NCI-H1436 (cell line): ENCODE measurements around the gene CIBAR2.

ENCODE experiments used
- DNase-seq: peaks from one replicate; lab custom pipeline; 2025; lab: John Stamatoyannopoulos, UW

The CIBAR2 gene

GRCh38 chr16:85112364-85112763 is at the start of gene CIBAR2:
TSS of gene CIBAR2 (minus strand) at chr16:85112472. CDS start at chr16:85112352, 120 bp downstream.
- peak; percentile 47 for DNase-seq

GRCh38 chr16:85159179-85159980 is 47.1 kb upstream of the CIBAR2 start:
- DNase-seq = no peak

- DNase-seq = no peak
Measured at GRCh38 chr16:85158743-85159178, 46.5 kb upstream of the CIBAR2 start.

DNA sequence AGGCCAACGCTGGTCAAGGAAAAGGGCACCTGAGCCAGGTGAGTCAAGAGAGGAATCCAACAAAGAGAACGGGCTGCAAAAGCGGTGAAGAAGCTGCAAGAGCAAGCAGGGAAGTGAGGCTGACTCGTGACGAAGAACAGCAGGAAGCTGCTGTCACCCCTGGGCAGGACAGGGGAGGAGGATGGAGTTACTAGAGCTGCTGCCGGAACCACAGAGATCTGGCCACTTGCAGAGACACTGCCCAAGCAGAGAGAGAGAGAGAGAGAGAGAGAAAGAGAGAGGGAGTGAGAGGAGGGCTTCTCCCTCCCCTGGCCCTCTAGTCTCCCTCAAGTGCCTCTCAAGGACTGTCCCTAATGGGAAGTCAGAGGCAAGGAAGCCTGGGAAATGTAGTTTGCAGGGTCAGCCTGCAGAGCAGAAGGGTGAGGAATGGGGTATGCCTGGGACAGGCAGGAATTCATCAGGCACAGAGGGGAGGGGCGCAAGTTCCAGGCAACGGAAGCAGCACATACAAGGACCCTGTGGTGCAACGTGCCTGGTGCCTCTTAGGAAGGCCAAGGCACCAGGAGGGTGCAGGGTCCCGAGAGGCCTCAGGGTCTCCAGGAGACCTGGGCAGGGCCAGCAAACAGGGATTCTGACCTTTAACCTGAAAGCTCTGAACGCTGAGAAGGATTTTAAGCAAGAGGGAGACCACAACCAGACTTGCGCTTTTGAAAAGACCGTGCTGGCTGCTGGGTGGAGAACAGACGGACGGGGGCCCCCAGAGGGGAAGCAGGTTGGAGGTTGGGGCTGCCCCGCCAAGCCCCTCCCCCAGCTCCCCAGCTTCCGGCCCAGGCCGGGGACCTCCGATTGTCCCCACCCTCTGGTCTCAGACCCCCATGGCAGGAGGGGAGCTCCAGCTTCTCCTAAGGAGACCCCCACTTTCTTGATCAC is 45.8 kb upstream of the CIBAR2 start:
- no peak for DNase-seq

GRCh38 chr16:85157372-85157771 is 45.1 kb upstream of the CIBAR2 start:
- DNase-seq = no peak

DNA sequence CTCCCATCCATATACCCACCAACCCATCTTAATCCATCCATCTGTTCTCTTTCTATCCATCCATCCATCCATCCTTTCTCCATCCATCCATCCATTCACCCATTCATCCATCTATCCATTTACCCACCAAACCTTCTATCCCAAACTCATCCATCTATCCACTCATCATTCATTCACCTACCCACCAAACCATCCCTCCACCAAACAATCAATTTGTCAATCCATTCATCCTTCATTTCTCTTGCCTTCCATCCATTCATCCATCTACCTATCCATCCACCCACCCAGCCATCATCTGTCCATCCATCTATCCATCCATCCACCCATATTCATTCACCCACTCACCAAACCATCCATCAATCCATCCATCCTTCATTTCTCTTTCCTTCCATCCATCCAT is 44.6 kb upstream of the CIBAR2 start:
- DNase-seq = no peak

- no peak for DNase-seq
Measured at GRCh38 chr16:85156440-85156839, 44.2 kb upstream of the CIBAR2 start.

- DNase-seq = no peak
Measured at GRCh38 chr16:85153656-85154091, 41.4 kb upstream of the CIBAR2 start.

GRCh38 chr16:85153046-85153445 is 40.8 kb upstream of the CIBAR2 start:
- no peak for DNase-seq

DNA sequence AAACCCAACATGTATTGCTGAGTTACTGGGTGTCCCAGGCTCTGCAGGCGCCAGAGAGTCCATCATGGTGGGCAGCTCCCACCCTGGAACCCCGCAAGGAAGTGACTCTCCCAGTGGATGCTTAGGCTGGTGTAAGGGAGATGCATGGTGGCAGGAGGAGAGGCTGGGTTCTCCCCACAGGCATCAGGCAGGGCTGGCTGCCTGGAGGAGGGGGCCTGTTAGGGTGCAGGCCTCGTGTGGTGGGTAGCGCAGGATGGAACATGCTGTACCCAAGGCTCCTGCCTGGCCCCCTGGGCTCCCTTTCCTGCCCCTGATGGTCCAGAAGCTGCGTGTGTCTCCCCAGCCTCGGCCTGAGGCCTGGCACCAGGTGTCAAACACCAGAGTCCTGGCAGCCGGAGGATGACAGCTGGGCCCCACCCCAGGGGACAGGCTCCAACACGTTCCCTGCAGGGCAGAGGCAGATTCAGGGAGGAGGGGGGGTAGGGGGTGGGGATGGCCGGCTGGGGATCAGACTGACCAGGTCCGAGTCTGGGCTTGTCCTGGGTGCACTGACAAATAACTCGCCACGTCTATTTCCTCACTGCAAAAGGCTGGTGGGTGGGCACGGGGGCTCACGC is 40.2 kb upstream of the CIBAR2 start:
- no peak for DNase-seq

DNA sequence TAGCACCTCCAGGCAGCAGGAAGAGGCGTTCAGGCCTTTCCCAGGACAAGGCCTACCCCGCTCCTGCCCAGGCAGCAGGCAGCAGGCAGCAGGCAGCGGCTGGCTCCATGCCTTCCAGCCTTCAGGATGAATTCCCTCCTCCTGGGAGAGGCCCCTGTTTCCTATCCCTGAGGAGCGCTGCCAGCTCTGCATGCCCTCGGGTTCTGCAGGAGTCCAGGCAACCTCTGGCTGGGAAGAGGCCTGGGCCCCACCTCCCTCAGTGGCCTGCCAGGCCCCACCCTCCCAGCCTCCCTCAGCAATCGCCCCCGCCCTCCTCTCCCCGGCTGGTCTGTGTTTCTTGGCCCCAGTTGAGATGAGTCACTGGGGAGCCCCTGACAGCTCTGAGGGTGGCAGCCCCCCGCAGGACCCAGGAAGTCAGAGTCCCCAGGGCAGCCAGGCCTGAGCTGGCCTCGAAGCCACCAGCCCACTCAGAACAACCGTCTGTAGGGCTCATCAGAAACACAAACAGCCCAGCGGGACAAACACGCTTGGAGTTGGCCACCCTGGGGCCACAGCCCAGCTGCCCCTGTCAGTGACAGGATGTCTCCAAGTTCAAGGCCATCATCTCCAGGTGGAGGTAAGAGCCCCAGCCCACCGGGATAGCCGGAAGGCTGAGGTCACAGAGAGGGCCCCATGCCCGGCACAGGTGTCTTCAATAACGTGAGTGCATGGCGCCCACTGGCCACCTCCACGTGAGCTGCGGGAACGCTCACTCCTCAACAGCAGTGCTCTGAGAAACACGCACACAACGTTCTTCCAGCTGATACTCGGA is 39.5 kb upstream of the CIBAR2 start:
- DNase-seq = no peak

DNA sequence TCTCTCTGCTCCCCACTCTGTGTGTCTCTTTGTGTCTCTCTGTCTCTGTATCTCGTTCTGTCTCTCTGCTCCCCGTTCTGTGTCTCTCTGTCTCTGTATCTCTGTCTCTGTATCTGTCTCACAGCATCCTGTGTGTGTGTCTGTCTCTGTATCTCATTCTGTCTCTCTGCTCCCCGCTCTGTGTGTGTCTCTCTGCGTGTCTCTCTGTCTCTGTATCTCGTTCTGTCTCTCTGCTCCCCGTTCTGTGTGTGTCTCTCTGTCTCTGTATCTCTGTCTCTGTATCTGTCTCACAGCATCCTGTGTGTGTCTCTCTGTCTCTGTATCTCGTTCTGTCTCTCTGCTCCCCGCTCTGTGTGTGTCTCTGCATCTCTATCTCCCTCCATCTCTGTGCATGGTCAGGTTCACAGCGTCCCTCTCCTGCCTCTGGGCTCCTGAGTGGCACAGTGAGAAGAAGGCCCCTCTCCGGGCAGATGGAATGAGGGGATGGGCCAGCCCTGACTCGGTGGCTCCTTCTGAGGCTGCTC is 38.9 kb upstream of the CIBAR2 start:
- no peak for DNase-seq

GRCh38 chr16:85150331-85150940 is 38.2 kb upstream of the CIBAR2 start:
- no peak for DNase-seq

DNA sequence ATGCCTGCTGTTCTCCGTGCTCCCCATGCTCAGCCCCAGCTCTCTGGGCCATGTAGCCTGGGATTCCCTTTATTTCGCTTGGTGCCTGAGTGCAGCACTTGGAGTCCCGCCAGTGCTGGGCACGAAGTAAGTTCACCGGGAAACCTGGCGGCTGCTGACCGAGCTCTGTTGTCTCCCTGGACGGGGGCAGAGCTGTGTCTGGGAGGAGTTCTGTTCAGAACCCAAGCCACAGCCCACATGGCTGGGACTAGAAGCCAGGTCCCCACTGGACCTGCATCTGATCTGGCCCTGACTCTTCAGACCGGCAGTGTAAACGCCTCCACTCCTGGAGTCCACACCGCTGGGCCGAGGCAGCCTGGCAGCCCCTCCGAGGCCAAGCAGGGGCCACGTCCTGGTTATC is 37.5 kb upstream of the CIBAR2 start:
- no peak for DNase-seq

GRCh38 chr16:85148931-85149330 is 36.7 kb upstream of the CIBAR2 start:
- no peak for DNase-seq

GRCh38 chr16:85146922-85147651 is 34.8 kb upstream of the CIBAR2 start:
- no peak for DNase-seq

- DNase-seq = no peak
Measured at GRCh38 chr16:85146532-85146797, 34.2 kb upstream of the CIBAR2 start.

DNA sequence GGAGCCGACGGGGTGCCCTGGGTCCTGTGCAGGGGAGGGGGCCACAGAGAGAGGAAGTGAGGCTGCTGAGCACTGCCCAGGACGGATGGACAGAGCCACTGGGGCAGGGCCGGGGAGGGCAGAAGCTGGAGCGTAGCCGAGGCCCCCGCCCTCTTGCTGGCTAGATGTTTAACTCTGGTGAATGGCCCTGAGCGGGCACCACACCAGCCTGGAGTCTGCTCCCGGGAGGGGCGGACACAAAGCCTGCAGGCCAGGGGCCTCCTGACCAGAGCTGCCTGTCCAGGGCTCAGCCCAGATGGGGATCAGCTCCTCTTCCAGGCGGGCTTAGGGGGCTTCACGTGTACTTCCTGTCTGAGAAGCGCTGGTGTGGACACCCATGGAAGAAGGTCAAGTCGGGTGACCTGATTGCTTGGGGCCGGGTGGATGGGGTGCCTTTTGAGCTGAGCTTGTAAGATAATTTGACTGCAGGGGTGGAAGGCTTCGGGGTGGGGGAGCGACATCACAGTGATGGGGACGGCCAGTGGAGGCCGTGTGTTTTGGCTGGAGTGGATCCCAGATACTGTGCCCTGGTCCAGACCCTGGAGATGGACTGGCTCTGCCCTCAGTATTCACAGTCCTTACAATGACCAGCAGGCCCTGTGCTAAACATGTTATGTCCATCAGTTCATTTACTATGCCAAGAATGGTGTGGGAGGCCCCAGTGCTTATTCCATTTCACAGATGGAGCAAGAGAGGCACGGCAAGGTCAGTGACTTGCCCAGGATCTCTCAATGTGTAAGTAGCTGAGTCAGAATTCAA is 33.7 kb upstream of the CIBAR2 start:
- DNase-seq = no peak

GRCh38 chr16:85145188-85145587 is 32.9 kb upstream of the CIBAR2 start:
- DNase-seq = no peak
